RCC 7860 (cell line): Measurements from ENCODE around the gene ZNF213.
A peak's percentile ranks its signal among the peaks of the same experiment; 100 is the strongest.

ENCODE experiments used
- DNase-seq: peaks from one replicate; pipeline ENCODE4 v3.0.0-alpha.2; 2015; ENCODE audit warnings: low spot score
- FAIRE-seq: peaks from 2 replicates; lab custom pipeline; 2012; peaks lifted over from hg19 to GRCh38; lab: Jason Lieb, UNC

Gene ZNF213, protein sequence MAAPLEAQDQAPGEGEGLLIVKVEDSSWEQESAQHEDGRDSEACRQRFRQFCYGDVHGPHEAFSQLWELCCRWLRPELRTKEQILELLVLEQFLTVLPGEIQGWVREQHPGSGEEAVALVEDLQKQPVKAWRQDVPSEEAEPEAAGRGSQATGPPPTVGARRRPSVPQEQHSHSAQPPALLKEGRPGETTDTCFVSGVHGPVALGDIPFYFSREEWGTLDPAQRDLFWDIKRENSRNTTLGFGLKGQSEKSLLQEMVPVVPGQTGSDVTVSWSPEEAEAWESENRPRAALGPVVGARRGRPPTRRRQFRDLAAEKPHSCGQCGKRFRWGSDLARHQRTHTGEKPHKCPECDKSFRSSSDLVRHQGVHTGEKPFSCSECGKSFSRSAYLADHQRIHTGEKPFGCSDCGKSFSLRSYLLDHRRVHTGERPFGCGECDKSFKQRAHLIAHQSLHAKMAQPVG

DNA sequence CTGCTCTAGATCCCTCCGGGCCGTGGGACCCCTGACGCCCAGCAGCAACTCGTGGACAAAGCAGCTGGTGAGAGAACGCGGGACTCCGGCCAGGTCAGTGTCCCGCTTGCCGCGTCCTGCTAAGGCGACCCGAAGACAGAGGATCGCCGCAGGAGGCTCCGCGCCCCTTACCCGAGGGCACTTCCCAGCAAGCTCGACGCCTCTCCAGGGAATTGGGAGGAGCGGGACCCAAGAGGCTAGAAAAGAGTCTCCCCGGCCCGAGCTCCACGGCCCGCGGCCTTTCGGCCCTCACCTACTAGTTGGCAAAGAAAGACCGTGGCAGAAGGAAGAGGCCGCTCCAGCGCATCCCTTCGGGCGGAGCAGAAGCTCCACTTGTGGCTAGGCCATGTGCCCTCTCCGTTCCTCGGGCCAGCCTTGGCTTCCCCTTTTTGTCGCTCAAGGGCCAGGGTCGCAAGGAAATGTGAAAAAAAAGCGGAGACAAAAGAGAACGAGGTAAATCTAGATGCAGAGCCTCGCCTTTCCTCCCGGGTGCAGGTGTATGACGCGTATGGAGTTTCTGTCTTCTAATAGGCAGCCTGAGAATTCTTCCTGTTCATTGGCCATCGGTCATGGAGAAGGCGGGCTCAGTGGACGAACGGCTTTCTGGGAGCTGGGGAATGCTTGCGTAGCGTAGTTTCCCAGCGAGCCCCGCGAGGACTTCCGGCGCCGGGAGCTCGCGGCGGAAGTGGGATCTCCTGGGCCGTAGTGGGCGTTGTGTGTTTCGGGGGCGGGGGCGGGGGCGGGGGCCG lies at the start of gene ZNF213:
Gene ZNF213 (plus strand): TSS at position 692 of the 788 bp plus-strand sequence. CDS start 2,252 bp downstream, outside the sequence.
- FAIRE-seq = peak; percentile 80
- DNase-seq = peak; percentile 95

DNA sequence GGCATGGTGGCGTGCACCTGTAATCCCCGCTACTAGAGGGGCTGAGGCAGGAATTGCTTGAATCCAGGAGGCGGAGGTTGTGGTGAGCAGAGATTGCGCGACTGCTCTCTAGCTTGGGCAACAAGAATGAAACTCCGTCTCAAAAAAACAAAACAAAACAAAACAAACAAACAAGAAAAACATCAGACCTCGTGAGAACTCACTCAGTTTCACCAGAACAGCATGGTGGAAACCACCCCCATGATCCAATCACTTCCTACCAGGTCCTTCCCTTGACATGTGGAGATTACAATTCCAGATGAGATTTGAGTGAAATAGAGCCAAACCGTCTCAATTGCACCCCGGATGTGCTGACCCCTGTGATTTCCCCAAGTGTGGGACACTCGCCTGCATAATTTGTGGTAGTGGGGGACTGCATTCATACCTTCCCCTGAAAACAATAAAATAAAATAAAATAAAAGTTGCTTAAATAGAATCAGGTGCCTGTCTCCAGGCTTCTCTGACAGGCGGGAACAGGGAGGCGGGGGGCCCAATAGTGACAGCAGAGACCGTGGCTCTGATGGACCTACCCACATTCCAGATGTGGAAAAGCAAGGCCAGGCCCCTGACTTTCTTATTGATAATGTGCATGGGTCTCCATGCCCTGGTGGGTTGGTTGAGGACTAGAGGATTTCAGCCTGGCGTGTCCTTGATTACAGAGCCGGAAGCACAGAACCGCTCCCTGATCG lies 48.8 kb upstream of the ZNF213 start:
- DNase-seq = no peak
- FAIRE-seq = no peak

DNA sequence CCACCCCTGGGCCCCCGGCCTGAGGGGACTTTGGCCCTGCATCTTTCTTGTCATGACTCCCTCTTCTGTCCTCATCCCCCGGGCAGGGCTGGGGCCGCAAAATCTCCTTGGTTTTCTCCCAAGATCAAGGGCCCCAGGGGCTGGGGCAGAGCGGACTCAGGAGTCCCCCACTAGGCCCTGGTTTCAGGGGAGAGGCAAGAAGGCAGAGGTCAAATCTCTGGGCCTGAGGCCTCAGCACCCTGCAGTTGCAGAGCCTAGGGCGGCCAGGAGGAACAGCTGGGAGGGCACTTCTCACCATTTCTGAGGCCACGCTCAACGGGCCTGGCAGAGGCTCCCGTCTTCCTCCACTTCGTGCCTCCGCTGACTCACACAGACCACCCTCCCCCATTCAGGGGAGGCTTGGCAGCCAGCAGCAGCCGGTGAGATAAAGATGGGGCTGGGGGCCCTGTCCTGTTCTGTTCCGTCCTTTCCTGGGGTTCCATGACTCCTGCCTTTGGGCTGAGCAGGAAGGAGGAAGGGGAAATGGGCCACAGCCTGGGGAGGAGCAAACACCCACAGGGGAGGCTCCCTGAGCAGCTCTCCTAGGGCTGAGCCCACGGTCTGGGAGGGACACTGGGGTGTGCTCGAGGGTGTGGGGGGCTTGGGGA lies 48.1 kb upstream of the ZNF213 start:
- no peak for DNase-seq
- FAIRE-seq = no peak

DNA sequence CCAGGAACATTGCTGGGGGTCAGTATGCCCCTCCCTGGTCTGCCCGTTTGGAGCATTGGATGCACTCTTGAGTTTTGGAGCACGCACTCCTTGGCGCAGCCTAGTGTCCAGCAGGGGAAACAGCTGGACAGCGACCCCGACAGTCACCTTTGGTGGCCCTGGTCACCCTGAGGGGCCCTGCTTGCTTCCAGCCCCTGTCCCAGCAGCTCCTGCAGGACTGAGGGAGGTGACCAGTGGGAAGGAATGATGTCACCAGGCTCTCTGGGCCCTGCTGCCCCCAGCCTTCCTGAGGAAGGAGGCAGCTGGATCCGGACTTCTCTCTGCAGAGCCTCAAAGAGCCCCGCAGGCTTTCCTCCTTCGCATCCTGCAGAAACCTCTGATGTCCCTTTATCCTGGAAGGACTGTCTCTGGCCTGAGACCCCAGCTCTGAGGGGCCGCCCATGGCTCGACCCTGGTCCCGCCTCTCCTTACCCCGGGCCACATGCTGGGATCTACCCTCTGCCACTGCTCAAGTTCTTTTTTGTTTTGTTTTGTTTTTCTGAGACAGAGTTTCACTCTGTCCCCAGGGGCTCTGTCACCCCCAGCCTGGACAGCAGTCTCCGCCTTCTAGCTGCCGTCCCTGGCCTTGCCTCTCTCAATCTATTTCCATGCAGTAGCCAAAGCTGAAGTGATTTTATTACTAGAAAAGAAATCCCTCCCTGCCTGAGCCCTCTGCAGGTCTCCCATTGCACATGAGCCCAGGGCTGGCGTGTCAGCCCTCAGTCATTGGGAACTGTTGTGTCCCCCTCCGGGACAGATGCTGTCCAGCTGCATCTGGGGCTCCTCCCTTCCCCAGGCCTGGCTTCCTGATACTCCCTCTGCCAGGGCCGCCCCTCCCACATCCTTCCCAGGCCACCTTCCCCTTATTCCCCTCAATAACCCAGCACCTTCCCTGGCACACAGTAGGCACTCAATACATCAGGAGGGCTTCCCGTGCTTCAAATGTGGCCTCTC lies 47.3 kb upstream of the ZNF213 start:
- no peak for DNase-seq
- no peak for FAIRE-seq

DNA sequence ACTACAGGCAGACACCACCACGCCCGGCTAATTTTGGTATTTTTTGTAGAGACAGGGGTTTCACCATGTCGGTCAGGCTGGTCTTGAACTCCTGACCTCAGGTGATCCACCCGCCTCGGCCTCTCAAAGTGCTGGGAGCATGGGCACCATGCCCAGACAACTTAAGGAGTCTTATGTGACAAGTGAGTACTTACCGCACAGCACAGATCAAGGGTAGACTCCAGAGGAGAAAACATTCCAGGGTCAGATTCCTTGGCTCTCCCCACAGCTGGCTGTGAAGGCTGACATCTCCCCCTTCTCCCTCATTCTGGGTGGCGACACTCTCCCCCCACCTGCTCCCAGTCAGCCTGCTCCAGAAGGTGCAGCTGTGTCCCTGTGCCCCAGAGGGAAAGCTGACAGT lies 46.4 kb upstream of the ZNF213 start:
- FAIRE-seq (no peak), DNase-seq (no peak)

DNA sequence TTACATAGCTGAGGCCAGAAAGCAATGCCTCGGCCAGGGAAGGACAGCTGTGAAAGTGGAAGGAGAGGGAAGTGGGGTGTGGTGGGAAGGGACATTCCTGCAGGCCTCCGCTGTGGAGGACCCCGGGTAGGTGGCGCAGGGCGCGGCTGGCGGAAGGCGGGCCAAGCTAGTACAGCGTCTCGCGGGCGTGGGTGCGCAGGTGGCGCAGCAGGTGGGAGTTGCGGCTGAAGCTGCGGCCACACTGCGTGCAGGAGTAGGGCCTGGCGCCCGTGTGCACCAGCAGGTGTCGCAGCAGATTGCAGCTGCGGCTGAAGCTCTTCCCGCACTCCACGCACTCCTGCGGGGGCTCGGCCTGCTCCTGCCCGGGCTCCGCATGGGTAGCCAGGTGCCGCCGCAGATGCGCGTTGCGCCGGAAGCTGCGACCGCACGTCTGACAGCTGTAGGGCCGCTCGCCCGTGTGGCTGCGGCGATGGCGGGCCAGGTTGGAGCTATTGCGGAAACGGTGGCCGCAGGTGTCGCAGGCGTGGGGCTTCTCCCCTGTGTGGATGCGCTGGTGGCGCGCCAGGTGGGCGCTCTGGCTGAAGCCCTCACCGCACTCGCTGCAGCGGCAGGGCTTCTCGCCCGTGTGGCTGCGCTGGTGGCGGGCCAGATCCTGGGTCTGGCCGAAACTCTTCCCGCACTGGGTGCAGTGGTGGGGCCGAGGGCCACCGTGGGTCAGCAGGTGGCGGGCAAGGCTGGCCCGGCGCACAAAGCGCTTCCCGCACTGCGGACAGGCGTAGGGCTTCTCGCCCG lies 45.7 kb upstream of the ZNF213 start:
- FAIRE-seq = no peak
- DNase-seq = no peak

DNA sequence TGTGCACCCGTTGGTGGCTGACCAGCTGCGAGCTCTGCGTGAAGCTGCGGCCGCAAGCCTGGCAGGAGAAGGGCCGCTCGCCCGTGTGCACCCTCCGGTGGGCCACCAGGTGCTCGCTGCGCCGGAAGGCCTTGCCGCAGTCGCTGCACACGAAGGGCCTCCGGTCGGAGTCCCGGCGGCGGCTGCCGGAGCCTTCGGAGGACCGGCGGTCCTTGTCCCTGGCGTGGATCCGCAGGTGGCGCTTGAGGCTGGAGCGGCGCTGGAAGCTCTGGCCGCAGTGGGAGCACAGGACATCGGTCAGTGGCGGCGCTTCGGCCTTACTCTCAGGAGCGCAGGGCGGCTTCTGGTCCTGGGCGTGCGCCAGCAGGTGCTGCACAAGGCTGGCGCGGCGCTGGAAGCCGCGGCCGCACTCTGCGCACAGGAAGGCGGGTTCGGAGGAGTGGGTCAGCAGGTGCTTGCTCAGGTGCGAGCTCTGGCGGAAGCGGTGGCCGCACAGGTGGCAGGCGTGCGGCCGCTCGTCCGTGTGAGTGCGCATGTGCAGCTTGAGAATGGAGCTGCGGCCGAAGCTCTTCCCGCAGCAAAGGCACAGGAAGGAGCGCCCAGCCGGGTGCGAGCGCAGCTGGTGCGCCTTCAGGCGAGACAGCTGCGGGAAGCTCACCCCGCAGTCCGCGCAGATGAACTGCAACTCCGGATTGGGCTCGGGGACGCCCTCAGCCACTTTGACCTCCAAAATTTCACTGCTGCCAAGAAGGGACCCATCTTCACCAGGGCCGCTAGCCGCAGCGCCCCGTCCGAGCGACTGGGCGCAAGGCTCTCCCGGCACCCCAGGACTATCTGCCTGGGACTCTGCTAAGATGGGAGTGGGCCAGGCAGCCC lies 44.9 kb upstream of the ZNF213 start:
- DNase-seq = no peak

DNA sequence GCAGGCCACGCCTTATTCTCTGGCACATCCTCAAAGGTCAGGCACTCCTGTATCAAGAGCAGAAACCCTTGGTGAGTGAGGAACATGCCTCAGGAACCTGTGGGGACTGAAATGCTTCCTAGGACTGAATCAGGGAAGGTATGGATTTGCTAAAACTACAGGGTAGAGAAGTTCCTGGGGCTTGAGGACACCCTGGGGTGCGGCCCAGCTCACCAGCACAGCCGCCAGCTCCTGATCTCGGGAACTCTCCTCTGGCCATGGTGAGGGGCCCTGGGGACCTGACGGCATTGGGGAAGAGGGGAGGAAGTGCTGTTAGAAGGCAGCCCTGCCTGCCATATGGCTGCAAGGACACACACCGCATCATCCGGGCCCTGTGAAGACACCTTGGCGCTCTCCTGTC lies 43.3 kb upstream of the ZNF213 start:
- DNase-seq = no peak

More for the DNA sequence above, 44.9 kb upstream of the ZNF213 start:
- no peak for FAIRE-seq

DNA sequence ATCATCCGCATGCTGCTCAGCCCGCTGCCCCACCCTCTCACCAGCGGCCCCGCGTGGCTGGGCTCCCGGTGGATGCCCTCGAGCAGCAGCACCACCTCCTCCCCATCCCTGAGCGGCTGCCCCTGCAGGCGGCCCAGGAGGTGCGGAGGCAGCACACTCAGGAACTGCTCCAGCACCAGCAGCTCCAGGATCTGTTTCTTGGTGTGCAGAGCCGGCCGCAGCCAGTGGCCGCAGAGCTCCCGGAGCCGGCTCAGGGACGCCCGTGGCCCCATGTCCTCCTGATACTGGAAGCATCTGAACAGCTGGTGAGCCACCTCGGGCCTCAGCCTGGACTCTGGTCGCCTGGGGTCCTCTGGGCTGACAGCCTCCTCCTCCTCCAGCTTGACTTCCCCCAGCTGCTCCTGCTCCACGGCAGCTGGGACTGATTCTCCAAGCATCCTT lies 42.3 kb upstream of the ZNF213 start:
- no peak for FAIRE-seq
- no peak for DNase-seq

More for the DNA sequence above, 43.3 kb upstream of the ZNF213 start:
- no peak for FAIRE-seq

DNA sequence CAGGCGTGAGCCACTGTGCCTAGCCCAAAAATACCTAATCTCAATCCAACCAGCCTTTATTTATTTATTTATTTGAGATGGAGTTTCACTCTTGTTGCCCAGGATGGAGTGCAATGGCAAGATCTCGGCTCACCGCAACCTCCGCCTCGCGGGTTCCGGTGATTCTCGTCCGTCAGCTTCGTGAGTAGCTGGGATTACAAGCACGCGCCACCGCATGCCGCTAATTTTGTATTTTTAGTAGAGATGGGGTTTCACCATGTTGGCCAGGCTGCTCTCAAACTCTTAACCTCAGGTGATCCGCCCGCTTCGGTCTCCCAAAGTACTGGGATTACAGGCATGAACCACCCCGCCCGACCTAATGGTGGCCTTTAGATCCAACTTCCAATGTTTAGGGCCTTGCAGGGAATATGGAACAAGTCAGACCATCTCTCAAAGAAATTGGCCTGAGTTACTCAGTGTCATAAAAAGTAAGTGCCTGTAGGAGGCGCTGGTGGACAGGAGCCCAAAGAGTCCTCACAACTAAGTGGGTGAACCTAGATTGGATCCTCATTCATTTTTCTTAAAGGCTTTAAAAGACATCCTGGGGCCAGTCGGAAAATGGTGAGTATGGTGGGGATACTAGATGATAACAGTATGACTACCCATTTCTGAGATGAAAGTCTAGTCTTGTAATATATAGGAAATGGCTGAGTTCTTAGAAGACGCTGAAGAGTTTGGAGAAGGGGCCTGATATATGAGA lies 40.4 kb upstream of the ZNF213 start:
- FAIRE-seq (no peak), DNase-seq (peak; percentile 17)

DNA sequence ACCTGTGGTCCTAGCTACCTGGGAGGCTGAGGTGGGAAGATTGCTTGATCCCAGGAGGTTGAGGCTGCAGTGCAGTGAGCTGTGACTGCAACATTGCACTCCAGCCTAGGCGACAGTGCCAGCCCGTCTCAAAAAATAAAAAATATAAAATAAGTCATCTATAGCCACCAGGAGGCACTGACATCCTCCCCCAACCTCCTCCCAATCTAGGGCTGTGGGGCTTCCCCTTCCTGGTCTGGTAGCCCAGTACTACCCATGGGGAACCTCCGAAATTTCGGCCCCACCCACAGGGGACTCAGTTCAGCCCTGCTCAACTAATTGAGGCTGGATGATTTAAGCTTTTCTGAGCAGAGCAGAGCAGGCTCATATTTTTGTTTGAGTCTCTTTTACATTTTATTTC lies 39.0 kb upstream of the ZNF213 start:
- DNase-seq (no peak), FAIRE-seq (no peak)

DNA sequence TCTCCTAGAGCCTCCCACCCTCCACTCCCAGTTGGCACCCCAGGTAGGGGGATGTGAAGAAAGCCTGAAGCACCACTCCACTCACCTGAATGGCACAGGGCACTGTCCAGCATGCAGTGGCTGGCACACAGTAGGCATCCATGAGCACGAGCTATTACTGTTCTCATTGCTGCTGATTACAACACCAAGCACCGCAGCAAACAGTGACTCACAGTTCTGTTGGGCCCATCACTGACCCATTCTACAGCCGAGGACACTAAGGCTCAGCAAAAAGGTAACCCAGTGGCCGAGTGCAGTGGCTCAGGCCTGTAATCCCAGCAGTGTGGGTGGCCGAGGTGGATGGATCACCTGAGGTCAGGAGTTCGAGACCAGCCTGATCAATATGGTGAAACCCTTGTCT lies 38.5 kb upstream of the ZNF213 start:
- DNase-seq = no peak
- no peak for FAIRE-seq

DNA sequence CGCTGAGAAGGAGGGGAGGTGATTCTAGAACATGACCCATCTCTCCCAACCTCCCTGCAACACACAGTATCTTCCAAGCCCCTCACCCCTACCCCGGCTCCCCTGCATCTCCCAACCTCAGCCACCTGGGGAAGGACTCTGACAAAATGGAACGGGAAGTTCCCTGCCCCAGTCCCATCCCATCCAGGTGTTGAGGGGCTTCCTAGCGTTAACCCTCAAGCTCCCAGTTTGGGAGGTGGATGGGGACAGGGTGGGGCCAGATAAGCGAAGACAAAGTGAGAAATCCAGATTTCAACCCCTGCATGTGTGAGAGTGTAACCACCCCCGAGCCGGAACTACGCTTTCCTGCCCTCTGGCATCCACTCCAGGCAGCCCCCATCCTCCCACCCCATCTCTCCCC lies 37.6 kb upstream of the ZNF213 start:
- FAIRE-seq = no peak

DNA sequence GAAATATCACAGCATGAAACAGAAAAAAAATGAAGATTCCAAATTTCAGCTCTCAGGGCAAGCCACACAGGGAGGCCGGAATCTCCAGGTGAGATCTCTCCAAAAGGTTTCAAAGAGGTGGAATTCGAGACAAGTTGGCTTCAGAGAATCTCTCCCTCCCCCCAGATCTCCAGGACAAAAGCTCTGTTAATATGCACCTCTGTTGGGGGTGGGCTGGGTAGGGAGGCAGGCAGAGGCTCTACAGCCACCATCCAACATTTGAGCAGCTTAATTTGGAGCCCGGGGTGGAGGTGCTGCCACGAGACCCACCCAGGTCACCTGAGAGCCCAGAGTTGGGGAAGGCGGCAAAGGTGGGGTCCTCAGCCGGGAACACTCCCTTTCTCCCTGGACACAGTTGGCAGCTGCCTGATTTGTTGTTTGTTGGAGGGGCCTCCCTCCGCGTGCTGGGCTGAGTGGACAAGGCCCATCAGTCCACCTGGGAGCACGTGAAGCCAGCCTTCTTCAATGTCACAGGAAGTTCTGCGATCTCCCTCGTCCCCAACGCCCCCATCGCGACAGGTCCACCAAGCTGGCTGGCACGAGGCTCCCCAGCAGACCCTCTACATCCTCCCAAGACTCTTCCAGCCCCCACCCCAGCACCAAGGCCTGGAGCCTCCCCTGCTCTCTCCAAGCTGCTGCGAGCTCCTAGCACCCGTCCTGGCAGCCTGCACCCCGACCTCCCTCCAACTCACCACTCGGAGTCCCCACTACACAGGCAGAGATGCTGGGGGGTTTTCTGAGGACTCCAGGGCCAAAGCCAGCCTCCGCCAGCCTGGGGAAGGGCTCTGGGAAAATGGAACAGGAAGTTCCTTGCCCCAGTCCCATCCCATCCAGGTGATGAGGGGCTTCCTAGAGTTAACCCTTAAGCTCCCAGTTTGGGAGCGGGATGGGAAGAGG lies 36.1 kb upstream of the ZNF213 start, which contains the start of gene ZSCAN10:
Gene ZSCAN10 (minus strand): TSS at position 836 of the 936 bp plus-strand sequence. CDS start 6,357 bp downstream, outside the sequence.
- no peak for DNase-seq
- FAIRE-seq = no peak

More for the DNA sequence above, 37.6 kb upstream of the ZNF213 start:
- no peak for DNase-seq

DNA sequence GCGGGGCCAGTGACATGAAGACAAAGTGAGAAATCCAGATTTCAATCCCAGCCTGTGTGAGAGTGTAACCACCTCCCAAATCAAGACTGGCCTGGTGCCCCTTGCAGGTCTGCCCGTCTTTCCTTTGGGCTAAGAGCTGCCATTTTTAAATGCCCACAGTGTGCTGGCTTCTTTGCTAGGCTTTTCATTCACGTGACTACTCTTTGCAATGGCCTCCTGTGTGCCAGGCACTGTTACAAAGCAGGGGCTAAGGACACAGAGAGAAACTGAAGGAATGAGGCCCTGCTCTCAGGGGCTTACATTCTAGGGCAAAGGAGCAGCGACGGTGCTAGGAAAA lies 35.5 kb upstream of the ZNF213 start:
- FAIRE-seq = no peak
- DNase-seq = no peak
